GM12891 (cell line): ENCODE results near the gene GAD2.

Experiments
- DNase-seq: peaks from one replicate; pipeline ENCODE4 v3.0.0; 2011; ENCODE audit warnings: low spot score; ENCODE audit not compliant: insufficient read length
- FAIRE-seq: peaks from 2 replicates; lab custom pipeline; 2011; peaks lifted over from hg19 to GRCh38; lab: Jason Lieb, UNC
- PAX5 ChIP-seq: IDR thresholded peaks from 2 replicates; pipeline ENCODE4 v1.6.1; 2011; ENCODE audit warnings: low read length, moderate library complexity, mild to moderate bottlenecking; ENCODE audit not compliant: insufficient read depth, severe bottlenecking
- POLR2A ChIP-seq: IDR thresholded peaks from 2 replicates; pipeline ENCODE4 v1.6.1; 2011; ENCODE audit warnings: low read depth, low read length, control low read depth
- POLR2AphosphoS5 ChIP-seq: IDR thresholded peaks from 2 replicates; pipeline ENCODE4 v1.6.1; 2011; ENCODE audit warnings: low read depth, low read length, control low read depth
- POU2F2 ChIP-seq: IDR thresholded peaks from 2 replicates; pipeline ENCODE4 v1.6.1; 2011; ENCODE audit warnings: low read depth, mild to moderate bottlenecking, control low read depth, low read length, moderate library complexity
- SPI1 ChIP-seq: IDR thresholded peaks from 2 replicates; pipeline ENCODE4 v1.6.1; 2011; ENCODE audit warnings: low read depth, low read length, control low read depth
- TAF1 ChIP-seq: IDR thresholded peaks from 2 replicates; pipeline ENCODE4 v1.6.1; 2011; ENCODE audit warnings: low read depth, low read length, control low read depth

The GAD2 gene

DNA sequence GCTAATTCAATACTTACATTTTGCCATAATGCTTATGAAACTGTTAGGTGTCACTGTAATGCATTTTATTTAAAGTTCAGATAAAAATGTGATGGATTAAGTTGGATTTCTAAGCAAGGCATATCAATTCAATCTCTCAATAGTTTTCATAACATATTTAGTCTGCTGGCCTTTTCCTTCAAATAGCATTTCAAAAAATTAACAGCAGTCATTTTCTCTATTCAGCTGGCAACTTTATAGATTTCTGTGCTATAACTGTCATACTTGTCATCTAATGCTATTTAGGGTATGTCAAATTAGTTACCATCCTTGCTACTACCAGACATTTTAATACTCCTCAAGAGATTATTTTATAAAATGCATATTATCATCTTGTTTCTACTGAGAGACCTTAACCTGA lies 4.3 kb downstream of the GAD2 start:
- FAIRE-seq (no peak), DNase-seq (no peak)
- no peak for TF ChIP-seq POLR2AphosphoS5
- TF ChIP-seq POU2F2, result no peak
- TF ChIP-seq TAF1, result no peak
- TF ChIP-seq SPI1, result no peak
- no peak for TF ChIP-seq PAX5
- no peak for TF ChIP-seq POLR2A

- FAIRE-seq, result no peak
- DNase-seq, result no peak
- TF ChIP-seq SPI1 (no peak), POLR2AphosphoS5 (no peak), POU2F2 (no peak), TAF1 (no peak), PAX5 (no peak), POLR2A (no peak)
These were observed 5.0 kb downstream of the GAD2 start for GRCh38 chr10:26221541-26221940.

- no peak for DNase-seq
- no peak for FAIRE-seq
- TF ChIP-seq POU2F2 (no peak), PAX5 (no peak), POLR2AphosphoS5 (no peak), TAF1 (no peak), SPI1 (no peak), POLR2A (no peak)
These were observed 6.0 kb downstream of the GAD2 start for GRCh38 chr10:26222563-26222962.

DNA sequence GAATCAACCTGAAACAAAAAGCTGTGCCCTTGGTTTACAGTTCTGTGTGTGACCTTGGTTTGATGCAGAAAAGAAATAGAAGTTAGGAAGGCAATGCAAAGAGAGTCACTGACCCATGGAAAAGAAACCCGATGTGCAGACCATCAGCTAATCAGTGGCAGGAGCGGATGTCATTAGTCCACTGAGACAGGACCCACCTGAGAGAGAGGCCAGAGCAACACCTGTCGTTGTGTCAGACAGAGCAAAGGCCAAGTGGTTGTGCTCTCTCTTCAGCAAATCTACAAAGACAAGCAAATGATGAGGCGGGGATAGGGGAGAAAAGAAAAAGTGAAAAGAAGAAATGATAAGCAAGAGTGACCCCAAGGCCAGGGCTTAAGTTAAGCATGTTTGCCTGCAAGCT lies 8.7 kb downstream of the GAD2 start:
- no peak for DNase-seq
- no peak for FAIRE-seq
- no peak for TF ChIP-seq SPI1
- no peak for TF ChIP-seq TAF1
- no peak for TF ChIP-seq POLR2AphosphoS5
- TF ChIP-seq PAX5, result no peak
- no peak for TF ChIP-seq POLR2A
- TF ChIP-seq POU2F2, result no peak

DNA sequence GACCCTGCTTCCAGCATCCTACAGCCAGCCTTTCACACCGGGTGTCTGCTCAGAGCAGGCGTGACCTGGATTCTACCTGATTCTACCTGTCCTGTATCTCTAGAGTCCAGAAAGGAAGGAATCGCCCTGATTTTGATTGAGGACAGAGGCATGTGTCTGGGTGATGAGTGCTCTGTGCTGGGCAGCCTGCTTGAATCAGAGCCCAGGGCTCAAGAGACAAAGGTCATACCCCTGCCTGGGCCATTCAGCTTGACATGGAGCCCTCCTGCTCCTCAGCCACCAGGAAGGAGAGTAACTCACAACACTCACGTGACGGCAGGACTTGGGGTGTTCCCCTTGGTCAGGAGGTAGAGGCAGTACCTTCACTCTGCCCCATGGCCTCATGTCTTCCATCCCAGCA lies 11.2 kb downstream of the GAD2 start:
- FAIRE-seq, result no peak
- TF ChIP-seq SPI1, result no peak
- no peak for TF ChIP-seq PAX5
- no peak for DNase-seq

DNA sequence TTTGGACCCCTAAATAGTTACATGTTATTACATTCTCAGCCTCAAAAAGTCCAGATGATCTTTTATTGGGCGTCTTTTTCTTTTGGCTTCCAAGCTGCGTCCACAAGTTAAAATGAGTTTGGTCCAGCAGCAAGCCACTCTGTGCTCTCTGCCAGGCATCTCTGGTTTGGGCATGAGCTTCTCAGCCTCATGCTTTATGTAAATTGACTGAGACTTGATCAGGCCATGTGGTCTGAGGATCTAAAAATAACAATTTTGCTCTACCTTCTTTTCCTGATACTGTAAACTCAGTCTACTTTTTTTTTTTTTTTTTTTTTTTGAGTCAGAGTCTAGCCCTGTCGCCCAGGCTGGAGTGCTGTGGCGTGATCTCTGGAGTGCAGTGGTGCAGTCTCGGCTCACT lies 15.6 kb downstream of the GAD2 start:
- DNase-seq (no peak), FAIRE-seq (no peak)
- TF ChIP-seq POLR2A (no peak), SPI1 (no peak), TAF1 (no peak), POLR2AphosphoS5 (no peak), POU2F2 (no peak), PAX5 (no peak)

- TF ChIP-seq TAF1, result no peak
- TF ChIP-seq POU2F2, result no peak
- no peak for TF ChIP-seq SPI1
- no peak for TF ChIP-seq POLR2A
- TF ChIP-seq POLR2AphosphoS5, result no peak
- no peak for TF ChIP-seq PAX5
- DNase-seq, result no peak
- FAIRE-seq, result no peak
These were observed 19.2 kb downstream of the GAD2 start for GRCh38 chr10:26235761-26236160.

DNA sequence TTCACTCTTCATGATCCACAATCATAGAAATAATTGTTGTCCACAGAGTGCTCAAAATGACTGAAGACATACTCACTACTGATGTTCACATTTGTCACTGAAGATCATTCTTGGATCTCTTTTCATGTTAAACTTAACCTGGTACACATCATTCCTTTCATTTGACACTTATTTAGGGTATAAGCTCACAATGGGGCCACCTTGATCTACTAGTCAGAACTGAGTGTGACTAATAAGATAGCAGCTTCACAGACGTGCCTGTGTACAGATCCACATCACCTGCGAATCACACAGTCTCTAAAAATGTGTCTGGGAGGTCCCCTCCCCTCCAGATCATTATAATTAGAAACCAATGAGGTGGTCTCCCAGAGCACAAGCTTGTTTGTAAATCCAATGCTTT lies 21.8 kb downstream of the GAD2 start:
- DNase-seq, result no peak
- no peak for FAIRE-seq
- TF ChIP-seq POU2F2 (no peak), PAX5 (no peak), POLR2A (no peak), POLR2AphosphoS5 (no peak), TAF1 (no peak), SPI1 (no peak)

GRCh38 chr10:26242706-26243350 lies 26.3 kb downstream of the GAD2 start:
- FAIRE-seq (no peak), DNase-seq (no peak)

GRCh38 chr10:26243351-26243720 lies 26.8 kb downstream of the GAD2 start:
- FAIRE-seq, result no peak
- no peak for DNase-seq
- TF ChIP-seq SPI1, result no peak
- no peak for TF ChIP-seq POLR2A
- TF ChIP-seq PAX5, result no peak
- TF ChIP-seq POLR2AphosphoS5, result no peak
- no peak for TF ChIP-seq TAF1
- TF ChIP-seq POU2F2, result no peak

More at GRCh38 chr10:26242706-26243350, 26.3 kb downstream of the GAD2 start:
- TF ChIP-seq PAX5, result no peak
- TF ChIP-seq POLR2AphosphoS5, result no peak
- no peak for TF ChIP-seq TAF1
- TF ChIP-seq POU2F2, result no peak
- no peak for TF ChIP-seq SPI1
- no peak for TF ChIP-seq POLR2A
